Glomerular visceral epithelial cell (primary cell): ENCODE measurements around the gene BRICD5.
"Not testable (repeated sequence)": the region's sequence is repeated elsewhere in the genome, so short reads cannot be mapped to it uniquely, and the experiment has no call there.

Source experiments
- DNase-seq: peaks from one replicate; pipeline ENCODE4 v3.0.0-alpha.2; 2016; ENCODE audit errors: extremely low spot score

BRICD5 gene

DNA sequence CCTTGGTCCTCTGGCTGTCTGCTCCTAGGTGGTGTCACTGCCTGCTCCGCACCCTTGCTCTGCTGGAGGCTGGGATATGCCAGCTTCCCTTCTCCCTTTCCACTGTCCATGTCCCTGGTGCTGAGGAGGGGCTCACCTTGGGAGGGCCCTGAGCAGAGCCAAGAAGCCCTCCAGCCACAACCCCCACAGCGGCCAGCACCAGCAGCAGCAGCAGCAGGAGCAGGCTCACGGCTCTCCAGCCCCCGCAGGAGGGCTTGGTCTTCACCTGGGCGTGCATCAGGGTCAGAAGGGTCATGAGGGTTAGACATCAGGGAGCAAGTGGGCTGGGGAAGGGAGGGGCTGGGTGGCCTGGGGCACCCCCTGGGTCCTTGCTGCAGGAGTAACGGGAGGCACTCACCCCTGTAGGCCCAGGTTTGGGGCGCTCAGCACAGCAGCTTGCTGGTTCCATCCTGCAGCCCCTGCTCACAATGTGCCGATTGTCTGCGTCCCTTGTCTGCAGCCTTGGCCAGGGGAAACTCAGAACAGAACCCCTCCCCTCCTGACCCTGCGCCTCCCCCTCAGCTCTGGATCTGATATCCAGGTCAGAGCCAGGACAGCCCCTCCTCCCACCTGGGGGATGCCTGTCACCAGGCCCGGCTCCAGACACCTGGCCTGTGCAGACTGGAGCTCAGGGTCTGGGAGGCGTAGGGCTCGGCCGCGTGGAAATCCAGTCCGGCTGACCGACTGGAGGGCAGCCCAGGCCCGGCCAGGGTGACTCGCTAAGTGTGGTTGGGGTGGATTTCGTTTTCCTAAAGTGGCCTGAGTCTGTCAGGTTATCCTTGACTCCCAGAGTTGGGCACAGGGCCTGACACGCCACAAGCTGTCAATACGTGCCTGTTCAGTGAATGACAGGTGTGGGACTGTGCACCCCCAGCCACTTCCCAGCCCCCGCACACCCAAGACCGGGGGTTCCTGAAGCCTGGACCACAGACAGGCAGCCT, at the start of gene BRICD5:
Gene BRICD5, minus strand, starts transcription at position 478 of the 980 bp plus-strand sequence. Its CDS starts 30 bp downstream, at position 448.
- peak; percentile 33 for DNase-seq

DNA sequence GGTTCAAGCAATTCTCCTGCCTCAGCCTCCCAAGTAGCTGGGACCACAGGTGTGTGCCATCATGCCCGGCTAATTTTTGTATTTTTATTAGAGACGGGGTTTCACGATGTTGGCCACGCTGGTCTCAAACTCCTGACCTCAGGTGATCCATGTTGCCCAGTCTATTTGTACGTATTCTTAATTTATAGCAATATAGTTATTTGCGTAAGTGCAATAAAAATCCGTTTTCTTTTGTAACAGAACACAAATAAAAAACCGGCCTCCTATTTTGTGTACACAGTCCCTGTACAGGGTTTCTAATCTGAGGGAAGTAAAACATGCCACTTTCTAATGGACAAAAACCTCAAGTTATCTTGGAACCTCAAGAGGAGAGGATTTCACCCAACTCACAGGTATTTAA, 49.6 kb upstream of the BRICD5 start:
- DNase-seq = no peak

DNA sequence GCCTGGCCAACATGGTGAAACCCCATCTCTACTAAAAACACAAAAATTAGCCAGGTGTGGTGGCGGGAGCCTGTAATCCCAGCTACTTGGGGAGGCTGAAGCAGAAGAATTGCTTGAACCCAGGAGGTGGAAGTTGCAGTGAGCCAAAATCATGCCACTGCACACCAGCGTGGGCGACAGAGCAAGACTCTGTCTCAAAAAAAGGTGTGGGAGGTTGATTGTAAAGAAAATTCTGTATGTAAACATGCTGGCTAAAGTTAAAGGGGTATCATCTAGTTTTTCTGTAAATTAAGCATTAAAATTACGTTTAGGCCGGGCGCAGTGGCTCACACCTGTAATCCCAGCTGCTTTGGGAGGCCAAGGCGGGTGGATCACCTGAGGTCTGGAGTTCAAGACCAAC, 47.9 kb upstream of the BRICD5 start:
- not testable (repeated sequence) for DNase-seq

DNA sequence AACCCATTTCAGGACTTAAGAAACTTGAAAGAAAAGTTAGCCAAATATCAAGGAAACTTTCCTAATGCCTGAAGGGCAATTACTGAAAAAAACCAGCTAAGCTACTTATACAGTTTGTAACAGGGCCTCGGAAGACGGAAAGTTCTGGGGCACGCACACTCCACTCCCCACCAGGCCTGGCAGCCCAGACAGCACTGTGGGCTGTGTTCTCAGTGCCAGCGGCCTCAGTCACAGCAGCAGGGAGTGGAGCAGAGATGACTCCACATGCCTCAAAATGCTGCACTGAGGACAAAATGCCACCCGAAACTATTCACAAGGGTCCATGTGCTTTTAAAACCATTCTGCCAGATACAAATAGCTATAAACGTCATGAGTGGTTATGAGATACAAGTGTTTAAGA, 47.1 kb upstream of the BRICD5 start:
- DNase-seq = no peak

DNA sequence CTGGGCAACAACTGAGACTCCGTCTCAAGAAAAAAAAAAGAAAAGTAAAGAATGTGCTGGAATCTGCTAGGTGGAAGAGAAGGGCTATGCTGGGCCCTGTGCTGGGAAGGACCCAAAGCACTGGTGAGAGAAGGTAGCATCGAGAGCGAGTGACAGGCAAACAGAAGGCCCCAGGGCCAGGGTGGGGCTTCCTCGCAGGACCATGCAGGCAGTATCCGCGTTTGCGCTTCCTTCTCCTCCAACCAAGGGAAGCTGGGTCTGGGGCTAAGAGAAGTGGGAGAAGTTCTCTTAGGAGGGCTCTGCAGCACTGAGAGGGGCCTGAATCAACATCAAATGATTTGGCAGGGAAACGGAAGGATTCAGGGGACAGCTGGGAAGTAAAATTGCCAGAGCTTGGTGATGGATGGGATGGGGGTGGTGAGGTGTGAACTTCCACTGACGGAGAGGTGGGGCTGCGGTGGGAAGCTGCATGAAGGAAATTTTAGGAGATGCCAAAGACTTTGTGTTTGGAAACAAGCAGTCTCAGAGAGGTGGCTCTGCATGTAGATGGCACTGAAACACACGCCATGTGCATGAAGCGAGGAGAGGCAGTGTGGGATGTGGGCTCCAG, 46.0 kb upstream of the BRICD5 start:
- no peak for DNase-seq

DNA sequence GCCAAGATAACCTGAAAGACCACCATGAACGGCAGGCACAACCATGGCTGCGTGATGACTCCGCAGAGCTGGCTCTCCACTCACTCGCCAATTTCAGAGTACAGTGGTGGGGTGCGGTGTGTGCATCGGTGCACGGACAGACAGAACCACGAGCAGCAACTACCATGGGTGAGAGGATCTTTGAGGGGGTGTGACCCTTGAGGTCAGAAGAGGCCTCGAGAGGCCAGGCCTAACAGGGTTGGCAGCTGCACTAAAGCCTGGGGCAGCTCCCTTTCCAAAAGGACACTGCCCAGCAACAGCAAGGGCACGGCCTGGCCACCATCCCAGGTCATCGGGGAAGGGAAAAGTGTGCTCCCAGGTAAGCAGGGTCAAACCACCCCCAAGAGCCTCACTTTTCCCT, 42.6 kb upstream of the BRICD5 start:
- no peak for DNase-seq

DNA sequence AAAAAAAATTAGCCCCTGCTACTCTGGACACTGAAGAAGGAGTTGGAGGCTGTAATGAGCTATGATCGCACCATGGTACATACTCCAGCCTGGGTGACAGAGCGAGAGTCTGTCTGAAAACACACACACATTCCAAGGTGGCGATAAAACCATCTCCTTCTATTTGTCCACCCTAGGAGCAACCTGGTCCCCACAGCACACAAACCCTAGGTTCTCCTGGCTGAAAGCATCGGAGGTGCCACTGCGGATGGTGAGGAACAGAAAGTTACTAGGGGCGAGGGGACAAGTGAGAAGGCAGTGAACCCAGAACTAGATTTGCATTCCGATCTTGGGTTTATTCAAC, 42.1 kb upstream of the BRICD5 start:
- DNase-seq = no peak

DNA sequence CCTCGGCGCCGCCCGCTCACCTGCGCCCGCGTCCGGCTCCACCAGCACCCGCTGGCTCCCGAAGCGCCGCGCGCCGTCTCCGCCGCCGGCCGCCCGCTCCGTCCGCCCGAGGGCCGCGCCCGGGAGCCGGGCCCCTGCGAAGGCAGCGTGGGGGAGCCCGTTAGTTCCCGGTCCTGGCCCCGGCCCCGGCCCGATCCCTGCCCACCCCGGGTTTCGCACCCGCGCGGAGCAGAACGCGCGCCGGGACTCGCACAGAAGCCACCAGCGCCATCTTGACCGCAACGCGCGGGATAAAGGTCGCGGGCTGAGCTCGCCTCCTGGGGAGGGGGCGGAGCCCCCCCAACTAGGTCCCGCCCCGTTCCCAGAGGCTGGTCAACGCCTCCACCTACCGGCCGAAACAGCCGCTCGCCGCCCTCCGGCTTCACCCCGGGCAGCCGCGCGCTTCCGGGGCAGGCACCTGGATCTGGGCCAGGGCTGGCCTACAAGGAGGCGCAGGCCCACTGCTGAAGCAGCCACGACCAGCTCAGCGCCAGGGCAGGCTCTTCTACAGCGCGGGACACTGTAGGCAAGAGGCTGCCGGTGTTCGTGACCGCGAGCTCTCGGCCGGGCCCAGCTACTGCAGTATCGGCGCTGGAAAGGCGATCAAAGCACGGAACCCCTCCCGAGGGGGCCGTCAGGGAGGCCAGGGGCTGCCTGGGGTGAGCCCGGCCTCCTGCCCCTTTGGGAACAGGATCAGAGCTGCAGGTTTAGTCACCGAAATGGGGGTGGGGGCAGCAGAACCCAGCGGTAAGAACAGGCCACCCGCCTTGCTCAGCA, 40.8 kb upstream of the BRICD5 start, which contains the start of gene ECI1:
Gene ECI1, minus strand, starts transcription at position 292 of the 816 bp plus-strand sequence. Its CDS starts 21 bp downstream, at position 271.
- peak; percentile 97 for DNase-seq

DNA sequence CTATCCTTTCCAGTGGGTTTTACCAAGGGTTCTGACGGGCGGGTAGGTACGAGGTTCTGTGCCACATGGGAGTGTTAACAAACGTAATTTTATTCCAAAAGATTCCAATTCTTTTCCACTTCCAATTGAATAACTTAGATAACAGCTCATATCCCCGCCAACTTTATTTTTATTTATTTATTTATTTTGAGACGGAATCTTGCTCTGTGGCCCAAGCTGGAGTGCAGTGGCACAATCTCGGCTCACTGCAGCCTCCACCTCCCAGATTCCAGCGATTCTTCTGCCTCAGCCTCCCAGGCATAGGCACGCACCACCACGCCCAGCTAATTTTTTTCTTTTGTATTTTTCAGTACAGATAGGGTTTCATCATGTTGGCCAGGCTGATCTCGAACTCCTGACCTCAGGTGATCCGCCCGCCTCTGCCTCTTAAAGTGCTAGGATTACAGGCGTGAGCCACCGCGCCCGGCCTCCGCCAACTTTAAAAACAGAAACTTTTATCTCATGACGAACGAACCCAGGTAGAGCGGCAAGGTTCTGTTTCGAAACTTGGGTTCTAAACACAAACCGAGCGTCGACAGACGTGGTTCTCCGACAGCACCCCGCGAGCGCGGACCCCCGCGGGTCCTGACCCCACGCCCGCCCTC, 40.1 kb upstream of the BRICD5 start:
- DNase-seq = peak; percentile 36

DNA sequence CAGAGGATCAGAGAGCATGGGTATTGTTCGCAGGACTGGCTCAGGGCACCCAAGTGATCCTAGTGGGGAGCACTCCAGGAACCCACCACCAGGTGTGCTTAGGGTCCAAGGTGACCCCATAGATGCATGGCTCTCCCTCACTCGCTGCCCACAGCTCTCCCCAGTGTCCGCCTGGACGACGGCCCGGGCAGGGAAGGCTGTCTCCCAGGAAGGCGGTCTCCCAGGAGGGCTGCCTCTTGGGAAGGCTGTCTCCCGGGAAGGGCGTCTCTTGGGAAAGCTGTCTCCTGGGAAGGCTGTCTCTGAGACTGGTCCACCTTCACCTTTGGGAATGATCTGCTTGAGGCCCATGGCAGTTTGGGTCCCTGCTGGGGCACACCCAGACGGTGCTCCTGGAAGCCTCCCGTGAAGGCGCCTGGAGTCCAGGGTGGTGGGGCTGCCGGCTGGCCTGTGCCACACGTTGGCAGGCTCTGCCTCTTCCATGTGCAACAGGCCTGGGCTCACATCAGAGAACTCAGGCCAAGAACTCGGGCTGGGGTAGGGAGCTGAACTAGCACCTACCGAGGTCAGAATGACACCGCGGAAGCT, 35.7 kb upstream of the BRICD5 start:
- DNase-seq = no peak

DNA sequence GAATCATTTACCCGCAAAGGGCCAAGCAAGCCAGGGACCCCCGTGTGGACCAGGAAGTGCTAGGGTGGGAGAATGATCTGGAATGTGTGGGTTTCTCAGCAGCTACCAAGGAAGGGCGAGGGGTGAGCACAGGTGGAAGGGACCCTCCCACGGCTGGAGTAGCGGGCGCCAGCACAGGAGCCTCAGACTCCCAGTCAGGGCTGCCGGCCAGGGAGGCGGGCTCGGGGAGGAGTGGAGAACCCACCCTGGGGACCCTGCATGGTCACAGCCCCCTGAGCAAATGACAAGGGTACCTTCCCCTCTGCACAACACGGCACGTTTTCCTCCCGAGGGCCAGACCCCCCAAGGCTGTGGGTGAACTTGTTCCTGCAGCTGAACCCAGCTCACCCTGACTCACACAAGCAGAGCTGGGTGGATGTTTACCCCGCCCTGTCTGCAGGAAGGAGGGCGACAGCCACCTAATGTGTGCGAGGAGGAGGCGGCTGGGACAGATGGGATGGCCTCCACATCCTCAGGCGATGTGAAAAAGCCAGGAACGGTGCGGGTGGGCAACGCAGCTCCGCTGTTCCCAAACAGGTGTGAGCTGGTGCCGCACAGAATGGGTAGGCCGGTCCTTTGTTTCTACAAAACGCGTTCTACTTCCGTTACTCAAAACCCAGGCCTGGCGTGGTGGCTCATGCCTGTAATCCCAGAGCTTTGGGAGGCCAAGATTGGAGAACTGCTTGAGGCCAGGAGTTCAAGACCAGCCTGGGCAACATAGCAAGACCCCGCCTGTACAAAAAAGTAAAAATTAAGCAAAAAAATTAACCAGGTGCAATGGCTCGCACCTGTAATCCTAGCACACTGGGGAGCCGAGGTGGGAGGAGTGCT, 34.5 kb upstream of the BRICD5 start:
- DNase-seq = no peak

DNA sequence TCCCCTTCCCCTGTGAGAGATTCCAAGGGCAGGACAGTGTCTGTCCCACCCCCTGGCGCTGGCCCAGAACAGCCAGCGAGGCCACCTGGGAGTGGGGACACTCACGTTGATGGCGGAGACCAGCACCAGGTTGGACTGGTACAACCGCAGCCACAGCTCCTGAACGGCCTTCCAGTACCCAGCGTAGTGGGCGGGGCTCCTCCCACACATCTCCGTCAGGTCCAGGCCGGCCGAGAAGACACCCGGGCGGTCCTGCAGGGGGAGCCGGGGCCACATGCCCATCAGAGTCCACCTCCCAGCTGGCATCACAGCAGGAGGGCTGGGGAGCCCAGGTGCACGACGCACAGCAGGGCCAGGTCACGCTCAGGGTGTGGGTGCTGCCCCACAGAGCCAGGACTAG, 33.6 kb upstream of the BRICD5 start:
- no peak for DNase-seq

DNA sequence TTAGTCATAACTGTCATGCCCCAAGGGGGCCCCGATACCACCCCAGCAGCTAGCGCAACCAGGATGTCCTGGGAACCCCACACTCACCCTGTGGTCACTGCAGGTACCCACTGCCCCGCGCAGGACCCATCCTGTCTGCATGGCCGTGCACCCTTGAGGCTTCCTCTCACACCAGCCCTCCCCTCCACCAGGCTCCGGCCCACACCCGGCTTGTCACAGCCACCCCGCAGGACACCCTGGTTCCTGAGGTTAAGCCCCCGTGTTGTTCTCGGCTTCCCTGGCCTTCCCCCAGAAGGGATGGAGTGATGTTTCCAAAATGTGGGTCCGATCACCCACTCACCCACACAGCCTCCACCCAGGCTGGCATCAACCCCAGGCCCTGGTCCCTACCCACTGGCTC, 33.1 kb upstream of the BRICD5 start:
- no peak for DNase-seq

DNA sequence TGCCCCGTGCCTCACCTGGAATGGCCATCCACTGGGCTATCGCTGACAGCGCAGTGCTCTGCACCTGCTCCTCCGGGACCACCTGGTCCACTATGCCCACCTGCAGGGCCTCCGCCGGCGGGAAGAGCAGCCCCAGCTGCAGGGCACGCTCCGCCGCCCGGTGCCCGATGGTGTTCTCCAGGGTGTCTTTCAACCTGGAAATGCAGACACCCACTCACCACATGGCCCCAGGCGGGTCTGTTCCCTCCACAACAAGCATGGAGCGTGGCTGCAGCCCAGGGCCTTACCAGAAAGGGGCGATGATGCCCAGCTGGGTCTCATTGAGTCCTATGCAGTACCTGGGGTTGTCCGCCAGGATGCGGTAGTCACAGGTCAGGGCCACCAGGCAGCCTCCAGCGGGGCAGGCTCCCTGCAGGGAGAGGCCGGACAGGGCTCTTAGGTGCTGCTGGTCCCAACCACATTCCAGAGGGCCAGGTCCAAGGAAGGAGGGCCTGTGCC, 32.4 kb upstream of the BRICD5 start:
- DNase-seq = no peak

DNA sequence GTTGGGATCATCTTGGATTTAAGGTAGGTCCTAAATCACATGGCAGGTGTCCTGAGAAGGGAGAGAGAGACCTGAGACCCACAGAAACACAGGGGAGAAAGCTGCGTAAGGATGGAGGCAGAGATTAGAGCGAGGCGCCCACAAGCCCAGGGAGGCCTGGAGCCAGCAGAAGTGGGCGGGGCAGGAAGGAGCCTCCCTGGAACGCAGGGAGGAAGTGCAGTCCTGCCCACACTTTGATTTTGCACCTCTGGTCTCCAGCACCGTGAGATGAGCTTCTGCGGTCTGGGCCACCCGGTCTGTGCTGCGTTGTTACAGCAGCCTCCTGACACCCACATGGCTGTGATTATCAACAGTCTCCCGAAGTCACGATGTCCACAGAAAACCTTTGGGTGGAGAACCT, 31.9 kb upstream of the BRICD5 start:
- no peak for DNase-seq

DNA sequence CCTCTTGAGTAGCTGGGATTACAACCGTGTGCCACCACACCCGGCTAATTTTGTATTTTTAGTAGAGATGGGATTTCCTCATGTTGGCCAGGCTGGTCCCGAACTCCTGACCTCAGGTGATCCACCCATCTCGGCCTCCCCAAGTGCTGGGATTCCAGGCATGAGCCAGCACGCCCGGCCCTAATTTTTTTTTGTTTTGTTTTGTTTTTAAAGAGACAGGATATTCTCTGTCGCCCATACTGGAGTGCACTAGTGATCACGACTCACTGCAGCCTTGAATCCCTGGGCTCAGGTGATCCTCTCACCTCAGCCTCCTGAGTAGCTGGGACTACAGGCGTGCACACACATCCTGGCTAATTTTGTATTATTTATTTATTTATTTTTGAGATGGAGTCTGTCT, 29.7 kb upstream of the BRICD5 start:
- not testable (repeated sequence) for DNase-seq

DNA sequence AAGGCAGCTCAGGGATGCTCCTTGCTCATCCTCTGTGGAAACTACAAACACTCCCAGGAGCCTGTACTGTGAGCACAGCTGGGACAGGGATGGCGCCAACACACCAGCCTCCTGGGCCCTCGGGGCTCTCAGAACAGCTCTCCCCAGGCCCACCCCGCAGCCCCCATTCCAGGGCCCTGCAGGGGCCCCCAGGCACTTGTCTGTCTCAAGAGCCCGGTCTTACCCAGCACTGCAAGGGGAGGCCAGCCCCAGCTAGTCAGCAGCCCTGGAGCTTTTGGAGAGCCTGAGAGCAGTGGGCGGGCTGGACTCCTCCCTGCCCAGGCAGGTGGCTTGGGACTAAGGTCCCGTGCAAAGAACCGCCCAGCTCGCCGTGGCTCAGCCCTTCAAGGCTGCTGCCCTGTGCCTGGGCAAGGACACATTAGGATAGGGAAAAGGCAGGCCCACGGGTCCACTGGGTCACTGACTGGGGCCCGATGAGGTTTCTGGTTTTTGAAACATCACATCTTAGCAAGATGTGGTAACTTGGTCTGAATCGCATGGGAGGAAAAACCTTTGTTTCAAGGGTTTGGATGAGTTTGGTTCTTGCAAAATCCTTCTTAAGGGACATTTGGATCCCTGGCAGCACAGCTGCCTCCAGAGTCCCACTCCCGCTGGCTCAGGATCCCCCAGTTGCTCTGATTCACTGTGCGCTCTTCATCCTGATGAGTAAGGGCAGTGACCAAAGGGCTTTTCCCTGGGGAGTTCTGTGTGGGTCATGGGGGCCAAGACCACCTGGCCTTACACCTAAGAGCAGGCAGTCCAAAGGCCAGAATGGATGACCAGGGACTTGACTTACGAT, 28.4 kb upstream of the BRICD5 start:
- no peak for DNase-seq

DNA sequence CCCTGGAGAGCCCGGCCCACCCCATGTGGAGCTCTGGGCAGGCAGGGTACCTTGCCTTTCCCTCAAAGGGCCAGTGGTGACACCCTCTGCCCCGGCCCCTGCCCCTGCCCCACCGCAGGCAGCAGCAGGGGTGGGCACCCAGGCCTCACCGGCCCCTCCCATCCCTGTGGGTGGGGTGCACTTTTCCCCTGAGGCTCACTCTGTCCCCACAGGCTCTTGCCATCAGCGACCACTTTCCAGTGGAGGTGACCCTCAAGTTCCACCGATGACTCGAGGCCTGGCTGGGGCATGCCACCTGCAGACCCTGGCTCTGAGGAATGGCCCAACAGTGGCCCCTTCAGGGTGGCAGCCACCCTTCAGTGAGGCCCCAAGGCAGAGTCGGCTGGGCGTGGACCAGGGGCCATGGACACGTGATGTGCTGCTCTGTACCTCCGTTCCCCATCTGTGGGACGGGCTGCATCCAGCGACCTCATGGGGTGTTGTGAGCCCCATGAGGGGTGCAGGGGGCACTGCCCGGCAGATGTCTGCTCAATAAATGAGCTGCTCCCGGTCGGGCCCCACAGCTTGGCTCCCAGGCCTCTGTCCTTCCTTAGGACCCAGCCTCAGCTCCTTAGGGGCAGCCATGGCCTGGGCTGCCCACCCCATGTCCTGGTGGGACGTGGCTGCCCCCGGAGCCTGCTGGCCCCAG, 27.6 kb upstream of the BRICD5 start:
- DNase-seq = no peak
